Measurements from ENCODE around the gene GRSF1. TPM values are rescaled to one million over a fixed set of nuclear protein-coding genes. Genes with fewer than 3 reads are reported as not detected.

GRSF1 gene
- total and polyA plus RNA-seq, 2 of the 13 experiments (the other 11 are each of a cell fraction or from before 2014, with no cell fraction given), result 66.5 to 103 TPM

- TF ChIP-seq ZNF451 (CRISPR knock-in tag; IDR thresholded peaks at IDR 0.05), result no peak
- TF ChIP-seq KDM3A (CRISPR knock-in tag; IDR thresholded peaks at IDR 0.05; ENCODE audit: low read depth), result no peak
- TF ChIP-seq MIER3 (CRISPR knock-in tag; IDR thresholded peaks at IDR 0.05; ENCODE audit: borderline replicate concordance), result no peak
- TF ChIP-seq ZNF605 (CRISPR knock-in tag; IDR thresholded peaks at IDR 0.05), result no peak
- TF ChIP-seq CBX5 (CRISPR knock-in tag; IDR thresholded peaks at IDR 0.05; ENCODE audit: borderline replicate concordance), result no peak
- TF ChIP-seq SRSF9 (IDR thresholded peaks at IDR 0.05; ENCODE audit: borderline replicate concordance, insufficient read depth, low read depth, low read length, poor library complexity, severe bottlenecking), result no peak
- no peak for TF ChIP-seq CEBPZ (IDR thresholded peaks at IDR 0.05; ENCODE audit: low read length)
Measured at GRCh38 chr4:70868778-70869177, 29.1 kb upstream of the GRSF1 start (continued).

- Histone ChIP-seq H3K27ac (ENCODE audit: extremely low read length, insufficient read depth, low read length) (no peak overlapping the region), H3K9ac (ENCODE audit: insufficient read depth, low read depth, low read length) (no peak overlapping the region), H3K4me2 (ENCODE audit: low read depth, low read length) (no peak overlapping the region), H3K27me3 (ENCODE audit: control insufficient read depth in 1 of 2, insufficient read depth in 2 of 2, low read length in 2 of 2) (no peaks in the 10 kb centered on the region; a peak in 2 of 5 replicates), H3K79me2 (ENCODE audit: insufficient read depth, low read length) (no peaks in the 10 kb centered on the region), H3K36me3 (replicated peaks in 1 of 2; ENCODE audit: control insufficient read depth in 1 of 2, insufficient read depth in 2 of 2, low read length in 2 of 2) (no peaks in the 10 kb centered on the region), H4K20me1 (ENCODE audit: insufficient read depth, low read length) (no peaks in the 10 kb centered on the region), H2AFZ (ENCODE audit: low read length) (no peak overlapping the region), H3K4me3 (replicated peaks in 1 of 3; ENCODE audit: insufficient read depth in 1 of 3, low read depth in 2 of 3, low read length in 3 of 3) (no peak overlapping the region), H3K9me3 (ENCODE audit: low read length) (no peaks in the 10 kb centered on the region), H3K4me1 (ENCODE audit: insufficient read depth, low read length) (no peaks in the 10 kb centered on the region)
- ChIA-PET CTCF (ENCODE audit: low intra/inter-chr PET ratio, low total read pairs) (no interaction called here), POLR2A (no interaction called here)
- TF ChIP-seq TFE3 (CRISPR knock-in tag; IDR thresholded peaks at IDR 0.05), result no peak
- TF ChIP-seq ZNF430 (CRISPR knock-in tag; IDR thresholded peaks at IDR 0.05), result no peak
- no peak for TF ChIP-seq NFAT5 (CRISPR knock-in tag; IDR thresholded peaks at IDR 0.05)
- TF ChIP-seq ZNF264 (CRISPR knock-in tag; IDR thresholded peaks at IDR 0.05), result no peak
- no peak for TF ChIP-seq FOXK2 (IDR thresholded peaks at IDR 0.05)
- TF ChIP-seq MYNN (CRISPR knock-in tag; IDR thresholded peaks at IDR 0.05; ENCODE audit: low read depth), result no peak
- no TSS peak for BruUV-seq (replicated peaks)
- DNase-seq (ENCODE audit: low spot score), result no peak
- no peak for FAIRE-seq
- ATAC-seq, result no peak
- 18% methylated on average over 6 of the region's 6 CpGs for whole genome bisulfite sequencing (ENCODE audit: low lambda C conversion rate)
- intact Hi-C loops (cut with micrococcal nuclease; ENCODE audit: unreplicated experiment) (no loop called here), in situ Hi-C loops (cut with HindIII; ENCODE audit: extremely low pct_ligation_motif_present, low pct_unique_long_range_greater_than_20kb) (no loop called here)
Measured at GRCh38 chr4:70863099-70863790, 23.6 kb upstream of the GRSF1 start.
